GM19328 (cell line): ENCODE data around the gene HEPN1.
"Not testable (repeated sequence)": the region's sequence is repeated elsewhere in the genome, so short reads cannot be mapped to it uniquely, and the experiment has no call there.

Experiments used
- ATAC-seq: cut with Tn5 transposase; IDR thresholded peaks from one replicate; pipeline ENCODE4 v1.9.1; 2021; ENCODE audit warnings: mild to moderate bottlenecking, moderate library complexity; ENCODE audit not compliant: unreplicated experiment

HEPN1 gene

DNA sequence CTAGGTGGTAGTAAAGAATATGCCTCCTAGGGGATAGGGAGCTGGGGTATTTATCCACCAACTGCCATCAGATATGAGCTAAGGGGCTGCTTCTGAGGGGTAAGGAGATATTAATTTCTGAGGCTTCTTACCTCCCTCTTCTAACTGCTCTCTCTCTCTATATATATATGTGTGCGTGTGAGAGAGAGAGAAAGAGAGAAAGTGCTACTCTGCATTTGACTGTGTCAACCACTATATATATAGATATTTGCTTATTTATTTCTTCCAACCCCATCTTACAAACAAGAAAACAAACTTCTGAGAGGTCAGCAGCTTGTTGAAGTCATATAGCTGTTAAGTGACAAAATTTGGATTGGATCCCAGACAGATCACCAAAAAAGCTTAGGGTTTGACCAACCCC is 22.7 kb downstream of the HEPN1 start:
- ATAC-seq, result no peak

DNA sequence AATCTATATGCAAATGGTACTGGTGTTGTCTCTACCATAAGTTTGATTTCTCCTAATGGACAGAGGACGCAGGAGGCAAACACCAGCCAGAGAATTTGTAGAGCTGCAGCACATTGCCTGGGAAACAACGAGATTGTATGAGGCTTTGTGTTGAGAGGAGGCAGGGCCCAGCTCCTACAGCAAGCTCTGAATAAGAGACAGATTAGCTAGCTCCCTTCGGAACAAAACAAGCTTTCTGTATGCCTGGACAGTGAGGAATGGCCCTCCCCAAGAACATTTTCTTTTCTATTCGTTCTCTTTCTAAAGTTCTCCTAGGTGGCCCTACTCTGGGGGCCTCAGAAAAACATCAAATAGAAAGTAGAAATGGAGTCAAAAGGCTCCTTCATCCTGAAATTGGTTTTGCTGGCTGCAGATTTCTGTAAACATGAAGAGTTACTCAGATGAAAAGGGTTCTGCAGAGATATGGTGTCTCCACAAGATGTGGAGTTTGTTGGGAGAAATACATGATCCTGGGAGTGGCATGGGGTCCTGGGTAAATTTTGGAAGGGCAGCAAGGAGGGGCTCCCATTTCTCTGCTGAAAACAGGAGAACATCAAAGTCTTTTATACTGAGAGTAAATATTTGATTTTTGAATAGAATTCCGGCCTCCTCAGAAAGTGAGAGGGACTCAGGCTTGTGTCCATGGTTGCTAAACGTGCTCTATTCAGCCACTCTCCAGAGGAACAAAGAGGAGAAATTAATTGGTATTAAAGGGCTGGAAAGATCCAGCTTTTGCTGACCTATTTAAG is 23.6 kb downstream of the HEPN1 start:
- ATAC-seq, result no peak

DNA sequence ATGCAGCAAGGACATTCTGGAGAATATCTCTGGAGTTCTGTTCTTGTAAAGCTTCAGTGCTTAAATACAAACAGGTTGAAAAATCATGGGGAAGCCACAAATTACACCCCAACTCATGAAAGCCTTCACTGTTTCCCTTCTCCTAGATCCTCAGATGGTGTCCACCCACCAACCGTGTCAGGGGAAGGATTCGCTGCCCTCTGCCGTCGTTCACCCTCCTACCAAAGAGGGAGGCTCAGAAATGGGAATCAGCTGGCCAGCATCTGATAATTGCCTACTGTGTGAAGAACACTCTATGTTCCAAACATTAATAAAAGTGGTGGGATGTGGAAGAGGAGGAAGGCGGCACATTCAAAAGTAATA is 24.2 kb downstream of the HEPN1 start:
- ATAC-seq, result no peak

DNA sequence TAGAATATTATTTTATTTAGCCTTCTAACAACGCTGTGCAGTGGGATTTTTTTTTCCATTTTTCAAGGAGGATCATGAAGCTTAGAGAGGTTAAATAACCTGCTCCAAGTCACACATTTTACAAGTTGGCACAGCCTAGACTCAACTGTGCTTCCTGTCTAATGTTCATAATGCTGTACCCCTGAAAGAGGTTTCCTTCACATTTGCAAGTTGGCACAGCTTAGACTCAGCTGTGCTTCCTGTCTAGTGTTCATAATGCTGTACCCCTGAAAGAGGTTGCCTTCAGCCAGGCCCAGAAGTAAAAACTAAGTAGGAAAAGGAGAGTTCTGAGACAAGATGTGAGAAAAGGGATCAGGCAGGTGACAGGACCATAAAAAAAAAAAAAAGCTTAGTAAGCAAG is 24.7 kb downstream of the HEPN1 start:
- ATAC-seq, result no peak

DNA sequence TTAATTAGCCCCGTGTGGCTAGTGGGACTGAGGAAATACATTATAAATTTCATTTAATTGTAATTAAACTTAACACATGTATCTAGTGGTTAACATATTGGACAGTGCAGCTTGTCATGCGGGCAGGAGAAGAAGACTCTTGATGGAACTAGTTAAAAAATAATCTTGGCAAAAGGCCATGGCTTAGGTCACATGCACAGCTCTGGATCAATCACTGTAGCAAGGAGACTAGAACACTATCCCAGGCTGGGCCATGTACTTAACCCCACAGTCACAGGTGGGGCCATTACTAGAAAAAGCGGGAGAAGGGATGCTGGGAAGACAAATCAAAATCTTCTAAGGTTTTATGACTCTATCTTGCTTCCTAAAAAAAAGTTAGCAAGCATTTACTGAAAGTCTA is 25.5 kb downstream of the HEPN1 start:
- ATAC-seq, result no peak

DNA sequence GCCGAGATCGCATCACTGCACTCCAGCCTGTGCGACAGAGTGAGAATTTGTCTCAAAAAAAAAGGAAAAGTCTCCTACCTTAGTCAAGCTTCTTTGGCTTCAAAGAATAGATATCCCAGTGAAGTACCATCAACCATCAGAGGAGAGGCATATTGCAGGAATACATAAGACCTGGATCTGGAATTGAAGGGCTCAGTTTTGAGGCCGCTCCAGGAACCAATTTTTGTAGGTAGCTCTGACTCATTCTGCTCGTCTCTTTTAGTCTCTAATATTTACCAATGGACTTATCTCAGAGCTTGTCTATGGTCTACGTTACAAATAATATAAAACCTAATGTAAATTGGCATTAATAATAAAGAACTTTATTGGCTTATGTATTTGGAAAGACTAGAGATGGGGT is 26.8 kb downstream of the HEPN1 start:
- ATAC-seq, result no peak

DNA sequence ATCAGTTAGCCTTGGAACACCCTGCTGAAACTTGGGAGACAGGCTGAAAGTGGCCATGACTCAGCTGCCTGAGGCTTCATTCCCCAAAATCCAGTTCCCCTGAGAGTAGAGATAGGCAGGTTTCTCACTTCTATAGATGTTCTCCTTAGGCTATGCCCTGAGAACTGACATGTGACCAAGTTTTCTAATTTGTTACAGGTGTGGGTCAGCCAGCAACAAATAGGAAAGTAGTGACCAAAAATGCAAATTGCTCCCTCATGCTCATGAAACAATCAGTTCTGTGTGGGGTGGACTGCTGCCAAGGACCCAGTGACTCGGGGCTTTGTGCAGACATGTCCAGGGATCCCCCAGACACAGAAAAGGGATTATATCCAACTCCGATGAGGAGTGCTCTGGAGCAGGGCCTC is 27.7 kb downstream of the HEPN1 start:
- no peak for ATAC-seq

DNA sequence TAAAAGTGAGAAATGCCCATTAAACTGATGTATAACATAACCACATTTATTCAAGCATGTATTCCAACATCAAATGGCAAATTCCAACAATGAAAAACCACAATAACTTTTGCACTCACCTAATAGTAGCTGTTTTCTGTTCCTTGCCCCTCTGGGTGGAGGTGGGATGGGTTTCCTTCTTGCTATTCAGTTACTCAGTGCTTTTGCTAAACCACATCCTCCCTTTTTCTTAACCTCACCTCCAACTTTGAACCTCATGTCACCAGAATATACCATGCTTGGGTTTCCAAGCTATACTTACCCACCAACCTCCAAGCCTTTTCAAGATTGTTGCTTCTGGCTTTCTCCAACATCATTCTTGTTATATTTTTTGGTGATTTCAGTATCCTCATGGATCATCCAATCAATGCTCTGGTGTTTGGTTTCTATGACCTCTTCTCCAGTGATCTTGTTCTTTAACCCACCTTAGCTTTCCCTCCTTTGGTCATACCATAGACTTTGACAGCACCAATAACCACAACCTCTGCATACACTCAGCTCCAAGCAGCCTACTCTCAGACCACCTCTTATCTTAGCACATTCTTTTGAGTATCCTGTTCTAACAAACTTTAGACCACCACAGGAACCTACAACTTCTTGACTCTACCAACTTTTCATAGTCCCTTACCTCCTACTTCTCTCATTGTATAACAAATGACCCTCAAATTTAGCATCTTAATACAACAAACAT is 31.7 kb downstream of the HEPN1 start:
- no peak for ATAC-seq

DNA sequence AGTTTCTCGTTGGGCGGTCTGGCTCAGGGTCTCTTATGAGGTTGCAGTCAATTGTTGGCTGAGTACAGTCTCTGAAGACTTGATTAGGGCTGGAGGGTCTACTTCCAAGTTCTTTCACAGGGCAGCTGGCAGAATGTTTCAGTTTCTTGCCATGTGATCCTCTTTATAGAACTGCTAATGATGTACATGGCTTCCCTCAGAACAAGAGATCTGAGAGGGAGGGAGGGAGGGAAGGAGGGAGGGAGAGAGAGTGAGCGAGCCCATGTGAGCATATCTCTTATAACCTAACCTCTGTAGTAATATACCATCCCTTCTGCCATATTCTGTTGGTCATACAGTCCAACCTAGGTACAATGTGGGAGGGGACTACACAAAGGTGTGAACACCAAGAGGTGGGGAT is 32.3 kb downstream of the HEPN1 start:
- ATAC-seq, result no peak

DNA sequence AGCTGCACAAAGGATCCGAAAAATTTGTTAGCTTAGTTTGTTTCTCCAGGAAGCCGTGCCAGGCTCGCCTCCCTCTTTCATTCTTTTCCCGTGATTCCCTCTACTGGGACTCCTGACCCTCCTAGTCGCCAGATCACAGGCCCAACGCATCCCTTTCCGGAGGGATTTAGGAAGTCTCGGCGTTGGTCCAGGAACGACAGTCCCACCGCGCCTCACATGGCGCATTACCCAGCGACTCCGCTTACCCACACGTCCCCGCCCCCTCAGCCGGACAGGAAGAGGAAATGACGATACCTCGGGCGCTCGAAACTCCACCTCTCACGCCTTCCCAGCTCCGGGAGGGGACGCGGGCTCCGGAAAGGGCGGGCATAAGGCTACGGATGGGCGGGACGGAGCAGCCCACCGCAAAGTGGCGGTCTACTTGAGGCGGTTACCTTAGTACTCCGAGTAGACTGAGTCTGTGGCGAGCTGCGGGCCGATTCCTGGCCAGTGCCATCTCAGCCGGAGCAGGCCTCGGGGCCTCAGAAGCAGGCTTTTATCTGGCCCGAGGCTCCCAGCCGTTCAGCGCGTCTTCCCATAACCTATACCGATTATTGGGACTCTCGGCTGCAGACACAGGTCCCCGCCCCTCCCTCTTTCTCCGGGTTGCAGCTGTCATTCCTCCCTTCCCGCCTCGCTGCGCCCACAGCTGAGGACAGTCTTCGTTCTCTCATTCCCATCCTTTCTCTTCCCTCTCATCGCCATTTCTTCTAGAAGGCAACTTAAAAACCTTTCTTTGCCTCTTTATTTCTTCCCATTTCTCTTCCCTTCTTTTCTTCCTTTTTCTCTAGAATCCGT is 34.9 kb downstream of the HEPN1 start, which contains the start of gene CCDC15:
Gene CCDC15, plus strand, starts transcription at position 450 of the 837 bp plus-strand sequence. CDS start 531 bp downstream, outside the sequence.
- peak; percentile 100 for ATAC-seq

DNA sequence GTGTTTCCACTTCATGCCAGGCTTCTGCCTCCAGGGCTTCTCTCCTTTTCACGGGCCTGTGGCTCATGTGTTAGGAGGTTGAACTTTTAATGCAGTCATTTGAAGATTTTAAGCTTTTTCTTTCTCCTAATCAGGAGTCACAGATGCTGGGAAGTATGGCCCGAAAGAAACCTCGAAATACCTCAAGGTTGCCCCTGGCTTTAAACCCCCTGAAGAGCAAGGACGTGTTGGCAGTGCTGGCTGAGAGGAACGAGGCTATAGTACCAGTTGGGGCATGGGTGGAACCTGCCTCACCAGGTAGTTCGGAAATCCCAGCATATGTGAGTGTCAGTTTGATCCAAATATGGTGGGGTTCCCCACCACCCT is 35.5 kb downstream of the HEPN1 start:
- ATAC-seq, result no peak

DNA sequence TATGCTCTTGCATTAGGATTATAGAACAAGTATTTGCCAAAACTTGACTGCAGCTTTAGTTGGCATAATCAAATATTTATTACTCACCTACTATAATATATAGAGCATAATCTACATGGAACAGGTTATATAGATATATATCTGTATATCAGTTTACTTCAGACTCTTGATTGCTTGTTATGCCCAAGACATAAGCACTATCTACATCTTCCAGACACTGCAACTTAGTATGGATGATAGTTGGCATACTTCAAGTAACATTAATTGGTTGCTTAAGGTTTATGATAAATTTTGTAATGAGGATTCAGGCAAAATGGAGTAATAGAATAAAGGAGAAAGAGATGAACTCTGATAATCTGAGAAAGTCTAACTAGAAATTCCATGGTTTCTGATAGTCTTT is 36.0 kb downstream of the HEPN1 start:
- ATAC-seq, result no peak

DNA sequence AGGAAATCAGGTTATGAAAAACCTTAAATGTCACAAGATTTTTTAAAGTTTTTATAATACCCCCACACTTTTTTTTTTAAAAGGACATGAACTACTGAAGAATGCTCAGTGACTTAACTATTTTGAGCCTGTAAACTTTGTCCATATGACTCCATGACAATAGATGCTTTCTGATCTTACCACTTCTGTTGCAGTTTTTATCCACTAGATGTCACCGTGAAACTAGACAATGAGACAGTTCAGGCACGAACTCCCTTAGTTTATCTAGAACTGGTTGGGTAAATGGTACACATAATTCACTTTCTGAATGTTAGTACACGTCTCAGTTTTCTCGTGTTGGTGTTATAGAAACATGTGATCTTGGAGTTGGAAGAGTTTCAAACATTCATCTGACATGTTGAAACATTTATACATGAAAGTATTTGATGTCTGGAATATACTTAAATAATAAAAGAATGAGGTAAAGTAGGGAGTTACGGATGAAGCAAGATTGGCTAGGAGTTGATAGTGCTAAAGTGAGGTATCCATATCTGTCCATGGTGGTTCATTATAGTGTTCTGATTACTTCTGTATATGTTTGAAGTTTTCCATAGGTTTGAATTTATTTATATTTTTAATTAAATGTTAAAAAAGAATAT is 43.0 kb downstream of the HEPN1 start:
- peak; percentile 72 for ATAC-seq

DNA sequence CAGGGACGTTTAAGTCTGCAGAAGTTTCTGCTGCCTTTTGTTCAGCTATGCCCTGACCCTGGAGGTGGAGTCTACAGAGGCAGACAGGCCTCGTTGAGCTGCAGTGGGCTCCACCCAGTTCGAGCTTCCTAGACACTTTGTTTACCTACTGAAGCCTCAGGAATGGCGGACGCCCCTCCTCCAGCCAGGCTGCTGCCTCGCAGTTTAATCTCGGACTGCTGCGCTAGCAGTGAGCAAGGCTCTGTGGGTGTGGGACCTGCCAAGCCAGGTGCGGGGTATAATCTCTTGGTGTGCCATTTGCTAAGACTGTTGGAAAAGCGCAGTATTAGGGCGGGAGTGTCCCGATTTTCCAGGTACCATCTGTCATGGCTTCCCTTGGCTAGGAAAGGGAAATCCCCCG is 49.1 kb downstream of the HEPN1 start:
- ATAC-seq, result not testable (repeated sequence)
